Activated CD4-positive, alpha-beta T cell treated with anti-CD3 and anti-CD28 coated beads, Interleukin-2, amount 10 ng/mL, durations not matched to agents 24 days and 14 days (primary cell): ENCODE data around the gene NKPD1. TPM values are rescaled to one million over a fixed set of nuclear protein-coding genes. Genes with fewer than 3 reads are reported as not detected.
A peak's percentile ranks its signal among the peaks of the same experiment; 100 is the strongest.
"Not testable (repeated sequence)": the region's sequence is repeated elsewhere in the genome, so short reads cannot be mapped to it uniquely, and the experiment has no call there.

Experiments used
- DNase-seq: peaks from one replicate; pipeline ENCODE4 v3.0.0; 2022
- H3K27ac Mint-ChIP-seq: one replicate; pipeline ENCODE4 v1.8.0; 2022; ENCODE audit warnings: mild to moderate bottlenecking, mixed read lengths
- H3K27me3 Mint-ChIP-seq: one replicate; pipeline ENCODE4 v1.8.0; 2022; ENCODE audit warnings: mixed read lengths
- H3K36me3 Mint-ChIP-seq: one replicate; pipeline ENCODE4 v1.8.0; 2022; ENCODE audit warnings: low read depth, mild to moderate bottlenecking, mixed read lengths
- H3K4me1 Mint-ChIP-seq: one replicate; pipeline ENCODE4 v1.8.0; 2021; ENCODE audit warnings: mixed read lengths
- H3K4me3 Mint-ChIP-seq: one replicate; pipeline ENCODE4 v1.8.0; 2022; ENCODE audit warnings: mild to moderate bottlenecking, moderate library complexity, mixed read lengths
- H3K9me3 Mint-ChIP-seq: one replicate; pipeline ENCODE4 v1.8.0; 2021; ENCODE audit warnings: mixed read lengths
- intact Hi-C: fragments of 100-400 bp; cut with micrococcal nuclease; formaldehyde crosslinking; loops from one replicate; pipeline ENCODE4 v1.15.1; 2023
- total RNA-seq: library from RNA; stranded (reverse); gene quantifications from 2 replicates; pipeline ENCODE4 v1.2.3, GENCODE V29; 2022

Gene NKPD1
- total RNA-seq, 1 donor from 2014 or later, result 0.16 TPM

DNA sequence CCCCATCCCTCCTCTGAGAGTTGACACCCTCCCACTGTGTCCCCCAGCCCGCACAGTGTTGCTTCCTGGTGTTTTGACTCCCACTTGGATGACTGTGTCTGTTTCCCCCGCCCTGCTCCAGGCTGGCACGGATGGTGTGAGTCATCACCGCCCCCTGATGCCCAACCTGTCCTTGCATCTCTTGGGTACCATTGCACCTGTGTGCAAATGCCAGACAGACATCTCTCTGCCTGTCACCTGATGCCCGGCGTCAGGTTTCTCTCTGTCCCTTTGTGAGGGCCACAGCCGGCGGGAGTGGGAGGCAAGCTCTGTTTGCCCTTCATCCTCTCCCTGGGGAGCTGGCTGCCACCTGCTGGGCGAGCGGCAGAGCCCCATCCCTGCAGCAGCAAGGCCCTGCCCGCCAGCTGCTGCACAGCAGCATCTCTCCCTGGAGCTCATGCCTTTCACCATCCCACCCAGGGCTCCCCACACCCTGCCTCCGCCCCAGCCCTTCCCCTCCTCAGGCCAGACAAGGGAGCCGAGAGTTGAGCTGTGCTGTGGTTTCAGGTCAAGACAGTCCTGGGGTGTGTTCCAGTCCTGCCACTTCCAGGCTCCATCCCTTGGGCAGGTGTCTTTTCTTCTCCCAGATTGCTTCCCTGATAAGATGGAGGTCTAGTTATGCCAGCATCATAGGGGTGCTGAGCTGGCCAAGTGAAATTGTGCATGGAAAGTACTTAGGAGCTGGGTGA lies 29.7 kb downstream of the NKPD1 start:
- intact Hi-C loops, result no loop called here
- Mint-ChIP-seq H3K9me3 (no peaks in the 10 kb centered on the region), H3K4me1 (peaks cover 5% of the 10 kb centered on the region), H3K4me3 (no peak overlapping the region), H3K36me3 (no peaks in the 10 kb centered on the region), H3K27ac (no peak overlapping the region), H3K27me3 (no peaks in the 10 kb centered on the region)
- no peak for DNase-seq

DNA sequence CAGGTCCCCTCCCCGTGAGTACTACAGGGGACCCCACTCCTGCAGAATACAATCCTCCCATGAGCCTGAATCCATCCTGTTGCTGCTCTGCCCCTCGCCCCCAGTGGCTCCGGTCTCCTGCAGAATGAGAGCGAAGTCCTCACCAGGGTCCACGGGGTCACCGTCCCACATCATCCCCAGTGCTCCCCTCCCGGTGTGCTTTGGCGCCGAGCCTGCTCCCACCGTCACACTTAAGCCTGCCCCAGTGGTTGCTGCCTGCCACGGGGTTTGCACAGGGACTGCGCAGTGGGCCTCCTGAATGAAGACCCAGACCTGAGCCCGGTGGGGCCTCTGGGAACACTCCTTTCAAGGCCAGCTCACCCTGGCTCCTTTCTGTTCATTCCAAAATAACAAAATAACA lies 30.5 kb downstream of the NKPD1 start:
- Mint-ChIP-seq H3K27ac (no peak overlapping the region), H3K4me1 (peaks cover 5% of the 10 kb centered on the region), H3K9me3 (no peaks in the 10 kb centered on the region), H3K4me3 (no peak overlapping the region), H3K27me3 (no peaks in the 10 kb centered on the region), H3K36me3 (no peaks in the 10 kb centered on the region)
- intact Hi-C loops, result no loop called here
- DNase-seq, result no peak

DNA sequence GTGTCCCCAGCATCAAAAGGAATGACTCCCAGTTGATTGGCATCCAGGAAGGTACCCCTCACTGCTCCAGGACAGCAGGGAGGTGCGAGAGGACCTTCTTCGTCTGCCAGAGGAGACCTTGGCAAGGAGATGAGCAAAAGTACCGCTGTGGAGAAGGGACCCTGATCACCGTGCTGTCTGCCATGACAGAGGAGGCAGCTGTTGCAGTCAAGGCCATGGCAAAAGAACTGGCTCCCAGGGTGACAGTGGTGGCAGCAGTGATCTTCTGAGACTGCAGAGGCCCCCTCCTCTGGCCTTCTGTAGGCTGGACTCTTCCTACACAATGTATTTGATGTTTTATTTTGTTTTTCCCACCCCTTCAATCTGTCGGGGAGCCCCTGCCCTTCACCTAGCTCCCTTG lies 32.0 kb downstream of the NKPD1 start:
- peaks cover 5% of the 10 kb centered on the region for H3K4me1 Mint-ChIP-seq
- no peak for DNase-seq
- H3K27ac Mint-ChIP-seq, result no peak overlapping the region
- no peaks in the 10 kb centered on the region for H3K9me3 Mint-ChIP-seq
- no peaks in the 10 kb centered on the region for H3K27me3 Mint-ChIP-seq
- no peak overlapping the region for H3K4me3 Mint-ChIP-seq
- intact Hi-C loops, result no loop called here
- H3K36me3 Mint-ChIP-seq, result no peaks in the 10 kb centered on the region

DNA sequence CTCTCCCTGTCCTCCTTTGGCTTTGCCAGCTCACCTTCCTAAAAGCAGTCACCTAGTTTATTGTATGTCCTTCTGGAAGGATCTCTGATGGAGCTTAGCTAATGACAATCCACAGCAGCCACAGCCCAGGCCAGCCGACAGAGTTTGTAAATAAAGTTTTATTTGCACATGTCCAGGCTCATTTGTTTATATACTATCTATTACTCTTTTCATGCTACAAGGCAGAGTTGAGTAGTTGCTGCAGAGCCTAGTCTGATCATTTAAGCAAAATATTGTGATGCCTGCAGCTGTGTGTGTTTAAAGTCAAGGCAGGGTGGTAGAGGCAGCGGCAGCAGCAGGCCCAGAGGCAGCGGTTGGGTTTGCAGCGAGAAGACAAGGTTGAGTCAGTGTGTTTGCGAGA lies 32.6 kb downstream of the NKPD1 start:
- Mint-ChIP-seq H3K4me3 (no peak overlapping the region), H3K27ac (no peak overlapping the region), H3K4me1 (peaks cover 5% of the 10 kb centered on the region), H3K36me3 (no peaks in the 10 kb centered on the region), H3K27me3 (no peaks in the 10 kb centered on the region), H3K9me3 (no peaks in the 10 kb centered on the region)
- intact Hi-C loops, result no loop called here
- DNase-seq, result no peak

DNA sequence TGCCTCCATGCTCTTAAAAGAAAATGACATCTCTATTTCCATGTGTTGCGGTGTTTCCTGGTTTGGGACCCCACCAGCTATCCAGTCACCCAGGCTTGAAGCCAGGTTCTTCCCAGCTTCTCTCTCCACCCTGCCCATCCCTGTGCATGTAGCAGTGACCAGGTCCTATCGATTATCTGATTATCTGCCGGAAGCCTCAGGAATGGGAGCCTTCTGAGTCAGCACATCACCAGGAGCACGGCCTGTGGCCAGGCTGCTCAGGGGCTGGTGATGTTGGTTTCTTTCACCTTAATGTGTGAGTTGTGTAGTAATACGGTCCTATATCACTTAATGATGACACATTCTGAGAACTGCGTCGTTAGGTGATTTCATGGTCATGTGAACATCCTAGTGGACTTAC lies 34.1 kb downstream of the NKPD1 start:
- Mint-ChIP-seq H3K27ac (no peak overlapping the region), H3K9me3 (no peaks in the 10 kb centered on the region), H3K4me3 (no peak overlapping the region), H3K36me3 (no peaks in the 10 kb centered on the region), H3K4me1 (peaks cover 14% of the 10 kb centered on the region), H3K27me3 (no peaks in the 10 kb centered on the region)
- no peak for DNase-seq
- intact Hi-C loops, result loop anchor here (2.0 kb wide), 1 partner anchor 34 kb away; the partner anchor contains the start of gene PPP1R37

DNA sequence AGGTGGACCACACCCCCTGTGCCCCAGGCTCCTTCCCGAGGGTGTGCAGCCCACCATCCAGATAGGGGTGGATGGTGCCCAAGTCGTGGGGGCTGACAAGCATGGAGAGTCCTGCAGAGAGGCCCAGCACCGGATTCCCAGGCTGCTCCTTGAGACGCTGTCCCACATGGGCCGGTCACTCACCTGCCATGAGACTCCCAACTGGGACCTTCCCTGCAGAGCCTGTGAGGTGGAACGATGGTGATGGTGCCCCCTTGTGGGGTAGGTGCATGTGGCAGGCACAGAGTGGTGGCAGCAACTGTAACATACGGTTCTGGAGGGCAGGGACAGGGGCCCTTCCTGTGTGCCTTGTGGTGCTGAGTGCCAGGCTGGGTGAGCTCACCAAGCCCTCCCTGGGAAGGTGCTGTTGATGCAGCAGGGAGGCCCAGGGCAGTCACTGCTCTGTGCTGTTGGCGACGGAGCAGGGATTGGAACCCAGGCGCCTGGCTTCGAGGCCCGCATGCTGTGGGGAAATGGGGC lies 34.7 kb downstream of the NKPD1 start:
- no peak overlapping the region for H3K27ac Mint-ChIP-seq
- H3K4me1 Mint-ChIP-seq, result peaks cover 20% of the 10 kb centered on the region
- DNase-seq, result peak; percentile 91
- no peaks in the 10 kb centered on the region for H3K27me3 Mint-ChIP-seq
- no peaks in the 10 kb centered on the region for H3K36me3 Mint-ChIP-seq
- intact Hi-C loops, result loop anchor here (2.0 kb wide), 1 partner anchor 33 kb away; the partner anchor contains the start of gene PPP1R37
- H3K4me3 Mint-ChIP-seq, result no peak overlapping the region
- H3K9me3 Mint-ChIP-seq, result no peaks in the 10 kb centered on the region

DNA sequence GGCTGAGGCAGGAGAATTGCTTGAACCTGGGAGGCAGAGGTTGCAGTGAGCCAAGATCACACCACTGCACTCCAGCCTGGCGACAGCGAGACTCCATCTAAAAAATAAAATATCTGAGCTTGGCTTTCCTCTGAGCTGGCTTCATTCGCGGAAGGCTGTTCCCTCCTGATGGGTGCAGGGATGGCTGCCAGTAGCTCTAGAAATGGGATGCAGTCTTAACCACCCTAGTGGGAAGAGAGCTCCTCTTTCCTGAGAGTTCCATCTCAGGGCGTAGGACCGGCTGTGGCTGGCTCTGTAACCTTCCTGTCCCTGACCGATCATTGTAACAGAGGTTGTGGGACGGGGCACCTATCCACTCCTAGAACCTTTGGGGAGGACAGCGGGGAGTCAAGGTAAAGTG lies 35.4 kb downstream of the NKPD1 start:
- intact Hi-C loops, result no loop called here
- Mint-ChIP-seq H3K4me1 (peaks cover 23% of the 10 kb centered on the region), H3K9me3 (no peaks in the 10 kb centered on the region), H3K36me3 (no peaks in the 10 kb centered on the region), H3K27ac (no peak overlapping the region), H3K4me3 (no peak overlapping the region), H3K27me3 (no peaks in the 10 kb centered on the region)
- no peak for DNase-seq

DNA sequence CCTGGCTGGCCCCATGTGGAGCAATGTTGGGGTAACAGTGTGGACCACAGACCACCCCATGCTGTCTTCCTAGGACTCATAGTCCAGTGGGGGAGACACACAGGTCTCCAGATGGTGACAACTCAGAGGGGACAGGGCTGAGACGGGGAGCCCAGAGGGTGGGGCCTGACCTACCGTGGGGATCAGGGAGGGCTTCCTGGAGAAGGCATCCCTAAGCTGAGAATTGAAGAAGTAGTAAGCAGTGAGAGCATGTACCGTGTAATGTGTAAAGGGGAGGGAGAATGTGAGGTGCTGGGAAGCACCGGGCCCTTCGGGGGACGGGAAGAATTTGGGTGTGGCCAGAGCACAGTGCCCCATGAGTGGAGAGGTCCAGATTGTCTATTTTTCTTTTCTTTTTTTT lies 36.8 kb downstream of the NKPD1 start:
- Mint-ChIP-seq H3K4me1 (peaks cover 28% of the 10 kb centered on the region), H3K27ac (no peak overlapping the region), H3K4me3 (no peak overlapping the region), H3K27me3 (no peaks in the 10 kb centered on the region), H3K36me3 (no peaks in the 10 kb centered on the region), H3K9me3 (no peaks in the 10 kb centered on the region)
- intact Hi-C loops, result no loop called here
- DNase-seq, result no peak

DNA sequence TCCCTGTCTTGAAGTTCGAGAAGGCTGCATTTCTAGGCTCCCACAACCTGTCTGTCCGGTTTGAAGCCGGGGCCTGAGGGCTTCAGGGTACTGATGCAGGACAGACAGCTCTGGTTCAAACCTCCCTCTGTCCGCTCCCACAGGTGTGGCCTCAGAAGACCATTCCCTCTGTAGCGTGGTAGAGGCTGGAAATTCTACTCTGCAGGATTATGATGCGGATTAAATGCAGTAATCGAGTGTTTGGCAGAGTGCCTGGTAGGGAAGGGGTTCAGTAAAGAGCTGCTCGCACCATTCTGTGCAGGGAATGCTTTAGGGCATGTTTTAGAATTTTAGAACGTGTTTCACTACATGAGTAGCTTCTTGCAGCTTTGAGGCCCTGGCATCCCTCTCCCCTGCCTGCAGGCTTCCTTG lies 37.3 kb downstream of the NKPD1 start:
- no peaks in the 10 kb centered on the region for H3K36me3 Mint-ChIP-seq
- H3K27me3 Mint-ChIP-seq, result no peaks in the 10 kb centered on the region
- no peak for DNase-seq
- intact Hi-C loops, result no loop called here
- H3K4me1 Mint-ChIP-seq, result peaks cover 34% of the 10 kb centered on the region
- H3K4me3 Mint-ChIP-seq, result no peak overlapping the region
- H3K27ac Mint-ChIP-seq, result no peak overlapping the region
- no peaks in the 10 kb centered on the region for H3K9me3 Mint-ChIP-seq

DNA sequence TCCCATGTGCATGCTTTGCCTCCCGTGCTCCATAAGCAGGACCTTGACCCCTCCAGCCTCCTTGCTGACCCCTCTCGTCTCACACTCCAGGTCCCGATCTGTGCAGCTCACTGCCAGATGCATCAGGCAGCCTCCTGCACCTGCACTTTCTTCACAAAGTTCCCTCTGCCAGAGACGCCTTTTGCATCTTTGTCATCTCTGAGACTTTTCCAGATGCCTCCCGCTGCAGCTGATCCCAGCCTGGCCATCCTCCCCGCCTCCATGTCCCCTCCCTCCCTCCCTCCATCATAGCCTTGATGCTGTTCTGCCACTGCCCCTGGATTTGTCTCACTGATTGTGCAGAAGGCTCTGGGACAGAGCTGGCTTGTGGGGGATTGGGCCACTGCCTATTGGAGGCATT lies 38.0 kb downstream of the NKPD1 start:
- Mint-ChIP-seq H3K4me1 (peaks cover 40% of the 10 kb centered on the region), H3K9me3 (no peaks in the 10 kb centered on the region), H3K36me3 (no peaks in the 10 kb centered on the region), H3K27me3 (no peaks in the 10 kb centered on the region), H3K4me3 (no peak overlapping the region), H3K27ac (no peak overlapping the region)
- DNase-seq, result no peak
- intact Hi-C loops, result no loop called here

DNA sequence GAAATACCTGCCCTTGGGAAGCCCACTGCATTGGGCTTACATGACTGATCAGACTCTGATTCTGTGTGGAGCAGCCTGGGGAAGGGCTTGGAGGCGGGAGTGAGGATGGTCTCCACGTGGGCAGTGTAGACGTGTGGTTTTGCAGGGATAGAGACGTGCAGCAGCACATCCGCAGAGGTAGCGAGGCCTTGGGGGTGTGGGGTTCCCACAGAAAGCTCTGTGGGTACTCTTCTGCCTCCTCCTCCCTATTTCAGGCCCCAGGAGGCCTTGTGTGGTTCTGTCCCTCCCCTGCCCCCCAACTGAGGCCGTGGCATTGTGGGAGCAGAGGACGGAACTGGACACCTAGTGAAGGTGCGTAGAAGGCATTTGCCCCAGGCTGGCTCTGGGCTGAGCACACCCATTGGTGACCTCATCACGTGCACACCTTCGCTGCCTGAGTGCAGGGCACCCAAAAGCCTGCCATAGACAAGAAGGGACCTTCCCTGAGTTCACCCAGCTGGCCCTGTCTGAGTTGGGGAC lies 38.9 kb downstream of the NKPD1 start:
- Mint-ChIP-seq H3K9me3 (no peaks in the 10 kb centered on the region), H3K27me3 (no peaks in the 10 kb centered on the region), H3K27ac (no peak overlapping the region), H3K36me3 (no peaks in the 10 kb centered on the region), H3K4me1 (peaks cover 44% of the 10 kb centered on the region), H3K4me3 (no peak overlapping the region)
- intact Hi-C loops, result no loop called here
- DNase-seq, result no peak

DNA sequence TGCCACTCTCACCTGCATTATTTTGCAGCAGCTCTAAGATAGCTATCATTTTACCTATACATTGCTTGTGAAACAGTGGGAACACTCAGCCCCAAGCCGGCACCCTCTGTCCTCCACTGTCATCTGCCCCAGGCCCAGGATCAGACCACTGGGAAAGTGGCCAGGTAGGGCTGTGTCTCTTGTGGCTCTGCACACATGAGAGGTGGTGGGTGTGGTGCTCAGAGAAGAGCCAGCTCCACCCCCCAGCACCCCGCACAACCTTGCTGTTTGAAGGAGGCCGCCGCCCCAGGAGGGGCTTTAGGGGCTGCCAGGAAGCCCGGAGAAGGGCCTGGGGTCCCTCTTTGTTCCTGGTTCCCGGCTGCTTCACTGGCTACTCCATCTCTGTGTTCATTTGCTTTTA lies 41.2 kb downstream of the NKPD1 start:
- no peak overlapping the region for H3K27ac Mint-ChIP-seq
- H3K4me1 Mint-ChIP-seq, result peaks cover 49% of the 10 kb centered on the region
- no peaks in the 10 kb centered on the region for H3K27me3 Mint-ChIP-seq
- H3K9me3 Mint-ChIP-seq, result no peaks in the 10 kb centered on the region
- intact Hi-C loops, result loop anchor here (5.0 kb wide), 1 partner anchor 43 kb away; the partner anchor contains the start of gene NKPD1
- no peaks in the 10 kb centered on the region for H3K36me3 Mint-ChIP-seq
- no peak for DNase-seq
- H3K4me3 Mint-ChIP-seq, result no peak overlapping the region

DNA sequence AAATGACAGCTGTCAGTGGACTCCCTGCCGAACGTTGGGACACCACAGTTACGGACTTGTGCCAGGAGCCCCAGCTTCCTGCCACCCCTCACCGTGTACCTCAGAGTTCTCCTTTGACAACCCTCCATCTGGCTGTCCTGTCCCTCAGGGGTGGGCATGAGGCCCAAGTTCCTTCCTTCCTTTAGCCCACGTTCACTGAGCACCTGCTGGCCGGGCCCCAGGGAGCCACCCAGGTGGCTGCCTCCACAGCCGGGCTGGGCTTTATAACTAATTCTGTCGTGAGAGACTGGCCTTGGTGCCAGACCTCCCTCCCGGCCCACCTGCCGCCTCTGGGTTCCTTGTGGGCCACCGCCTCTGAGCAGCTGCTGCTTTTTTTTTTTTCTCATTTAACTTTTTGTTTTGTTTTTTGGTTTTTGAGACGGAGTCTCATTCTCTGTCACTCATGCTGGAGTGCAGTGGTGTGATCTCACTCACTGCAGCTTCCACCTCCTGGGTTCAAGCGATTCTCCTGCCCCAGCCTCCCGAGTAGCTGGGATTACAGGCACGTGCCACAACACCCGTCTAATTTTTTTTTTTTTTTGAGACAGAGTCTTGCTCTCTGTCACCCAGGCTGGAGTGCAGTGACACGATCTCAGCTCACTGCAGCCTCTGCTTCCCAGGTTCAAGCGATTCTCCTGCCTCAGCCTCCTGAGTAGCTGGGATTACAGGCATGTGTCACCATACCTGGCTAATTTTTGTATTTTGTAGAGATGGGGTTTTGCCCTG lies 42.0 kb downstream of the NKPD1 start:
- Mint-ChIP-seq H3K4me1 (peaks cover 49% of the 10 kb centered on the region), H3K27ac (peak overlapping the region; percentile 49), H3K4me3 (peak overlapping the region; percentile 54)
- DNase-seq, H3K36me3 Mint-ChIP-seq, H3K27me3 Mint-ChIP-seq, H3K9me3 Mint-ChIP-seq: not testable (repeated sequence)
- intact Hi-C loops, result loop anchor here (5.0 kb wide), 1 partner anchor 44 kb away; the partner anchor contains the start of gene NKPD1

DNA sequence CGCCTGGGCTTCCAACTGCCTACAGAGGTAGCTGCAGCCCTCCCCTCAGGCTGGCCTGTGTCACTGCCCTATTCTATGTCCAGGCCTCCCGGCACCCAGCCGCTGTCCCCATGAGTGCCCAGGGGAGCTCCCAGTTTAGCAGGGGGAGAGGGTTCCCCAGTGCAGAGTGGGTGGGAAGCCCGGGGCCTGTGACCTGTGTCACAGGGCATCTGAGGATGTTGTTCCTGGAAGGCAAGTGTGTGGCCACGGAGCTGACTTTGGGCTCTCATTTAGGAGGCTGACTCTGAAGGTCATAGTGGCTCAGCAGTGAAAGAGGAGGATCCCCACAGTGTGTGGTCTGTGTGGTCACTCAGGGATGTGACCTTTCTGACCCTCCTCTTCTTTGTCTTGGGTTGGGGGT lies 42.7 kb downstream of the NKPD1 start:
- peak overlapping the region; percentile 58 for H3K27ac Mint-ChIP-seq
- H3K4me1 Mint-ChIP-seq, result peaks cover 49% of the 10 kb centered on the region
- intact Hi-C loops, result loop anchor here (5.0 kb wide), 1 partner anchor 44 kb away; the partner anchor contains the start of gene NKPD1
- H3K9me3 Mint-ChIP-seq, result no peaks in the 10 kb centered on the region
- DNase-seq, result no peak
- no peaks in the 10 kb centered on the region for H3K27me3 Mint-ChIP-seq
- H3K4me3 Mint-ChIP-seq, result no peak overlapping the region
- no peaks in the 10 kb centered on the region for H3K36me3 Mint-ChIP-seq
